Activated CD8-positive, alpha-beta memory T cell treated with anti-CD3 and anti-CD28 coated beads, Interleukin-2, amount 50 U/mL, for 1 hour (primary cell): ENCODE data around the gene CCDC9.
"Not testable (repeated sequence)": the region's sequence is repeated elsewhere in the genome, so short reads cannot be mapped to it uniquely, and the experiment has no call there.

Source experiments
- DNase-seq: peaks from one replicate; pipeline ENCODE4 v3.0.0-alpha.2; 2020; ENCODE audit errors: extremely low read depth

The CCDC9 gene

DNA sequence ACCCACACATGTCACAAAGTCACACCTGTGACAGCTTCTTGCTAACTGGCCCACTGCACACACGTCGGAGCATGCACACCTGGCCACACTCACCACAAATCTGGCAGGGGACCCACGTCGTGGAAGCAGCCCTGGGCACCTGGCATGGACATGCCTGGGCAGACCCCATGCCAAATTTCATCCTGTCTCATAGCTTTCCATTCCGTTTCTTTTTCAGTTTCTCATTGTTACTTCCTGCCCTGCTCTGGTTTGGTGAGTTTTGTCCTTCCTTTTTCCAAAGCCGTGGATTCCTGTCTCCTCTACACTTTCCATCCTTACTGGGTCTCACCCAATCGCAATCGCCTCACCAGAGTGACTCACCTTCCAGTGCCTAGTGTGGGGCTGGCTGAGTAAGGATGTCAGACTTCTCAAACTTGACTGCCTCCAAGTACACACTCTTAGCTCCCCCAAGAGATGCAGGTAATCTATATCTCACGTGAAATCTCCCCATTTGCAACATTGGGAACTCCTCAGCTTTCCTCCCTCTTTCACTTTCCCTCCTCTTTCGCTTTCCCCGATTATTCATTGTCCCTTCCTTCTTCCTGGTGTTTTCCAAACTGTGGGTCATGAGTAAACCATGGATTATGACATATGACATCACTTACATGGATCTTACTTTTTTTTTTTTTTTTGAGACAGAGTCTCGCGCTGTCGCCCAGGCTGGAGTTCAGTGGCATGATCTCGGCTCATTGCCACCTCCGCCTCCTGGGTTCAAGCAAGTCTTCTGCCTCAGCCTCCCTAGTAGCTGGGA is 23.7 kb upstream of the CCDC9 start:
- DNase-seq, result no peak

- DNase-seq, result no peak
These were observed 20.2 kb upstream of the CCDC9 start for GRCh38 chr19:47236072-47236675.

DNA sequence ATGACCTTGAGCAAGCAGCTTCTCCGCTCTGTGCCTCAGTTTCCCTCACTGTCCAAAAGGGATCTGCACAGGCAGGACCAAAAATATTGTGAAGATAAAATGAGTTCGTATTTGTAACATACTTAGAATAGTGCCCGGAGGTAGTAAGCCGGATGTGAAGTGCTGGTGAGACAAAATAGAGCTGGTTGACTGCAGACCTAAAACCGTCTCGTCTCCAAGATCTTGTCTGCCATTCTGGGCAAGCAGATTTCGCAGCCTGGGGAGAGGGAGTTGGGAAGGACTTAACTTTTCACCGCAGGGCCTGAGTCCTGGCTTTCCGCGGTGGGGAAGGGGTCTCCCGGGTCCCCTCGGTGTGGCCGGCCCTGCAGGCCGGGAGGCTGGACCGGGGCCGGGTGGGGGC is 17.2 kb upstream of the CCDC9 start:
- no peak for DNase-seq

DNA sequence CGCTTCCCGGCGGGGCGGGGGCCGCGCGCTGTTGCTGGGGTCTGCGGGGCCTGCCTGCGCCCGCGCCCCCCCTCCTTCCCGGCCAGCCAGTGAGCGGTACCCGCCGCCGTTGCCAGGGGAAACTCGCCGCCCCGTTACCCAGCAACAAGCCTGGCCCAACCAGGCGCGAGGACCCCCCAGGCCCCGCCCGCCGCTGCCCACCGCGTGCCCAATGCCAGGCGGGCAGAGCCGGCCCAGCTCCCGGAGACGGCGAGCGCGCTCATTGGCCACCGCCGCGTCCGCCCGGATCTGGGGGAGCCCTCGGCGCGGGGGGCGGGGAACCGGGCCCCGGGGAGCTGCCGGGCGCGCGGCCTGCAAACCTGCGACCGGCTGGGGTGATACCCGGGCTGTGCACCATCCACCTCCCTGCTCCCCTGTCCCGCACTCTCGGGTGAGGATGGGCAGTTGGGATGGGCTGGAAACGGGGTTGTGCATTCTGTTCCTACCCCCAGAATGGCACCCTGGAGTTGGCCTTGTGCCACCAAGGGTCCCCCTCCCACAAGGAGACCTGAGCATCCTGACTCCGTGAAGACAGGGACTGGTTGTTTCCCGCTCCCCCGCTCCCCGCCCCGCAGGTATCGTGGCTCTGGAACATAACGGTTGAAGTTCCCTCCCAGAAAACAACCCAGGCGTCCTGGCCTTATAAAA is 16.6 kb upstream of the CCDC9 start:
- no peak for DNase-seq

DNA sequence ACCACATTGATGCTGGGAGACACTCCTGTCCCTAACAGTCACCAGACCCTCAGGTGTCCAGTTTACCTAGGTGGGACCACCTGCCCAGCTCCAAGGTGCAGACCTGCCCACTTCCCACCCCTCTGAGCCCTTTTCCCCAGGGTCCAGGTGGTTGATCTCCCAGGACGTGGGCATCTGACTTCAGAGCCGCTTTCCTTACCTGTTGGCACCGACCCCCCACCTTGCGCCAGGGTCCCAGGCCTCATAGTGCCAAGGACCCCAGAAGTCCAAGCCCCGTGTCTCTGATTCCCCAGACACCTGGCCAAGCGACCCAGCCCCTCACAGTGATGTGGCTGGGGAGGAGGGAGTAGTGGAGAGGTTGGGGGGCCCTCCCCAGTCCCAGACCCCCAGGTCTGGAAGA is 15.8 kb upstream of the CCDC9 start:
- DNase-seq, result no peak

- DNase-seq, result peak; percentile 92
These were observed 15.1 kb upstream of the CCDC9 start for GRCh38 chr19:47240996-47241918.

DNA sequence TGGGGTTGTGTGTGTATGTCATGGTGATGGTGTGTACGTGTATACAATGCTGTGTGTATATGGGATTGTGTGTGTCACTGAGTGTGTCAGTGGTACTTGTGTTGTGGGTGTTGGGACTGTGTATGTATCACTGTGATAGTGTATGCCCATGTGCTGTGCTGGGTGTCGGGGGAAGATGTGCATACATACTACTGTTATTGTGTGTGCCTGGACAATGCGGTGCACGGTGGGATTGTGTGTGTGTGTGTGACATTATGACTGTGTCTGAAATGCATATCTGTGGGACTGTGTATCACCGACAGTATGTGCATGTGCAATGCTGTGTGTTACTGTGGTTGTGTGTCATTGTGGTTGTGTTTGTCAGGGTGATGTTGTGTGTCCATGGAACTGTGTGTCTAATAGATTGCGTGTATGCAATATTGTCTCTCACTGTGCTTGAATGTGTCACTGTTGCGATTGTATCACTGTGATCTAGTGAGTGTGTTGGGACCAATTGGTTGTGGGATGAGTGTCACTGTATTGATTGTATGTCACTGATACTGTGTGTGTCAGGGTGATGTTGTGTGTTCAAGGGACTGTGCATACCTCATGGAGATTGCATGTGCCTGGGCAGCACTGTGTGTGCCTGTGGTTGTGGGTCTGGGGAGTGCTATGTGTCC is 14.3 kb upstream of the CCDC9 start:
- no peak for DNase-seq

DNA sequence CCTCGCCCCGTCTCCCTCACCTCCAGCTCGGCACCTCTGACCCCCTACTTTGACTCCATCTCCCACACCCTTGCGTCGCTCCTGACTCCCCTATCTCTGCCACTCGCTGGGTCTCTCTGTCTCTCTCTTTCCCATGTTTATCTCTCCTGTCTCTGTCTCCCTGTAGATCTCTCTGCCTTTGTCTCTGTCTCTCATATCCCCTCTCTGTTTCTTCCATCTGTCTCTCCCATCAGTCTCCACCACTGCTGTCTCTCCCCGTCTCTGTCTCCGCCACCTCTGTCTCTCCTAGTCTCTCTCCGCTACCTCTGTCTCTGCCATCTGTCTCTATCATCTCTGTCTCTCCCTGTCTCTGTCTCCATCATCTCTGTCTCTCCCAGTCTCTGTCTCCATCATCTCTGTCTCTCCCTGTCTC is 13.0 kb upstream of the CCDC9 start:
- DNase-seq, result no peak

GRCh38 chr19:47243776-47244547 is 12.4 kb upstream of the CCDC9 start:
- DNase-seq, result peak; percentile 63

DNA sequence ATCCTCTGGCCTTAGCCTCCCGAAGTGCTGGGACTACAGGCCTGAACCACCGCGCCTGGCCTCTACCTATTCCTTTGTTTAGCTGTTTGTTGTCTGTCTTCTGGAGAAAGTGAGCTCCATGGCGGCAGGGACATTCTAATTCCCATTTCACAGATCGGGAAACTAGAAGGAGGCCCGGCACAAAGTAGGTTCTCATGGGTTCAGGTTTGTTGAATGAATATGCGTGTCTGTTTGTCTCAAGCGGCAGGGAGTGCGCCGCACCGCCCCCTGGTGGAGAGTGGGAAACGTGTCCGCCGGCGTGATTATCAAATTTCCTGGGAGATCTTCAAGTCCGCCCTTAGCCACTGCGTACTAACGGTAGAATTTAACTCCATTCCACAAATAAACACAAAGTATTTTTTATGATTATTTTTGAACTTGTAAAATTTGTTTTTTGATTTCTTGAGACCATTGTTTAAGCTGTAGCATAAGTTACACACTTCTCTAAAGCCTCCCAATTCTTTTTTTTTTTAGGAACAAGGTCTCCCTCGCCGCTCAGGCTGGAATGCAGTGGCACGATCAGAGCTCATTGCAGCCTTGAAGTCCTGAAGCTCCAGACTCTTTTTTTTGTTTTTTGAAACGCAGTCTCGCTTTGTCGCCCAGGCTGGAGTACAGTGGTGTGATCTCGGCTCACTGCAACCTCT is 8.9 kb upstream of the CCDC9 start:
- DNase-seq, result no peak

DNA sequence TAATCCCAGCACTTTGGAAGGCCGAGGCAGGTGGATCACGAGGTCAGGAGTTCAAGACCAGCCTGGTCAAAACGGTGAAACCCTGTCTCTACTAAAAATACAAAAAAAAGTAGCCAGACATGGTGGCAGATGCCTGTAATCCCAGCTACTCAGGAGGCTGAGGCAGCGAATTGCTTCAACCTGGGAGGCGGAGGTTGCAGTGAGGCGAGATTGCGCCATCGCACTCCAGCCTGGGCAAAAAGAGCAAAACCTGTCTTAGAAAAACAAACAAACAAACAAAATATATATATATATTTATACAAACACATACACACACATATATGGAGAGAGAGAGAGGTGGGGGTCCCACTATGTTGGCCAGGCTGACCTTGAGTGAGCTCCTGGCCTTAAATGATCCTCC is 3.3 kb upstream of the CCDC9 start:
- not testable (repeated sequence) for DNase-seq

- no peak for DNase-seq
These were observed 2.9 kb upstream of the CCDC9 start for GRCh38 chr19:47253467-47253881.

DNA sequence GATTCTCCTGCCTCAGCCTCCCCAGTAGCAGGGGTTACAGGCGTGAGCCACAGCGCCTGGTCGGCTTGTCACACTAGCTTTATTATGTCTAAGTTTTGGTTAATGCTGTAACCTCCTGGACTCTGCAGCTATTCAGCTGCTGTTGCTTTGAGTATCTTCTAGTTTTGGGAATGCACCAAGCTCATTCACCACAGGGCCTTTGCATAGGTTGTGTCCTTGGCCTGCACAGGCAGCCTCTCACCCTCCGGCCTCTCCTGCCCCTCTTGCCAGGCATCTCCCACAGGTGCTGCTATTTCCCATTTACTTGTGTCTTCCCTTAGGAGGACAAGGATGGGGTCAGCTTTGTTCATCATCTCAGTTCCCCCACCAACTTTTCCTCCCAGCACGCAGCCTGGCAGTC is 2.4 kb upstream of the CCDC9 start:
- DNase-seq, result no peak

GRCh38 chr19:47256693-47257410 is 527 bp downstream of the CCDC9 start:
- peak; percentile 93 for DNase-seq

DNA sequence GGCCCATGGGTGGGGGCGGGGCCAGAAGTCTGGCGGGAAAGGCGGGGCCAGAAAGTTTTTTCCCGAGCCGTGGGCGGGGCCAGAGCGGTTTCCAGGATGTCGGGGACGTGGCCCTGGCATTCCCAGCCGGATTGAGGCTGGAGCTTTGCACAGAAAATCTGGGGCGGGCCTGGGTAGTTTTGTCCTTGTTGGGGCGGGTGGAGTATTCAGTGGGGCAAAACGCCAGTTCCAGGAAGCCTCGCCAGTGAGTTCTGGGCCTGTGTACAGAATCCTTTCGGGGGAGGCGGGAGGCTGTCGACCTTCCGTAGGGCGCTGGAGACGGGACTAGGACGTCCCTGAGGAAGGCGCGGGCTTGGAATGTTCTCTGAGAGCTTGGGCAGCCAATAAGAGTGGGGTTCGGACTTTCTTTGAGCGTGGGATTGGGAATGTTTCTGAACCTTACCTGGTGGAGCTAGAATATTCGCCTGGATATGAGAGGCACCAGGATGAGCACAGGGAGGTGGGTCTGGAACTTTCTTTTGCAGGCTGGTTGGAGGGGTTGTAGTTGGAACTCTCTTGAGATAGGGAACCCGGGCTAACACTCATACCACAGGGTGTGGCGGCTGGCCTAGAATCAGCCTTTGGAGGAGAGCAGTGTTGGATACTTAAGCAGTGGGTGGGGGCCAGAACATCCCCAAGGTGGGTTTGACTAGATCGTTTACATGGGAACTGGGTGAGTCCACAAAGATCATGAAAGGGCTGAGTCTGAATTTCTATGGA is 1.3 kb downstream of the CCDC9 start:
- no peak for DNase-seq

DNA sequence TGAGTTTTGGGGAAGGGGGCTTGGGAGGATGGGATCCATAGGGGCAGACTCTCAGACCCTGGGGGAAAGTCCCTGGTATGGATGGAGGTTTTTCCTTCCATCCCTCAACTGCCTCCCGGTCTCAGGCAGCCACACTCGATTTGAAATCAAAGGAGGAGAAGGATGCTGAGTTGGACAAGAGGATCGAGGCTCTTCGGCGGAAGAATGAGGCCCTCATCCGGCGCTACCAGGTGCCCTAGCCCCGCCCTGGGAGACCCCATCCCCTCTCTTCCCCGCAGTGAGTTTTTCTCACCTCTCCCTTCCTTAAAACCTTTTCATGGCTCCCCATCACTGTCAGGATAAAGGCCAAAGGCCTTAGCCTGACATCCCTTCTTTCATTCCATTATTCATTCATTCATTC is 2.1 kb downstream of the CCDC9 start:
- no peak for DNase-seq

GRCh38 chr19:47258895-47259555 is 2.7 kb downstream of the CCDC9 start:
- DNase-seq, result no peak

DNA sequence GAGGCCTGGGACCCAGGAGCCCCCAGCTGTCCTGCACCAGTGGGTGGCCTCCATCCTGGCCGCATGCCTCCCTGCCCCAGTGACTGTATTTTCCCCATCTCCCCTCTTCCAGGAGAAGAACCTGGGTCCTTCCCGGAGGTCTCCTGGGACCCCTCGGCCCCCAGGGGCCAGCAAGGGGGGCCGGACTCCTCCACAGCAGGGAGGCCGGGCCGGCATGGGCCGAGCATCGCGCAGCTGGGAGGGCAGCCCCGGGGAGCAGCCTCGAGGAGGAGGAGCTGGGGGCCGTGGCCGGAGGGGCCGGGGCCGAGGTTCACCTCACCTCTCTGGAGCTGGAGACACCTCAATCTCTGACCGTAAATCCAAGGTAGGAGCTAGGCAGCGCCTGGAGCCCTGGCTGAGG is 4.2 kb downstream of the CCDC9 start:
- no peak for DNase-seq
